Stimulated activated CD4-positive, alpha-beta T cell treated with anti-CD3 and anti-CD28 coated beads, Interleukin-12 subunit alpha, Interleukin-12 subunit beta, amount 100 ng/mL, for 48 hours (primary cell): Measurements from ENCODE around the gene BCKDK.
"Not testable (repeated sequence)": the region's sequence is repeated elsewhere in the genome, so short reads cannot be mapped to it uniquely, and the experiment has no call there.

ENCODE experiments used
- DNase-seq, 3 donors: peaks; one replicate each; pipeline ENCODE4 v3.0.0-alpha.2; 2020; ENCODE audit warnings: low read depth in 2 of 3, low spot score in 1 of 3

The BCKDK gene

DNA sequence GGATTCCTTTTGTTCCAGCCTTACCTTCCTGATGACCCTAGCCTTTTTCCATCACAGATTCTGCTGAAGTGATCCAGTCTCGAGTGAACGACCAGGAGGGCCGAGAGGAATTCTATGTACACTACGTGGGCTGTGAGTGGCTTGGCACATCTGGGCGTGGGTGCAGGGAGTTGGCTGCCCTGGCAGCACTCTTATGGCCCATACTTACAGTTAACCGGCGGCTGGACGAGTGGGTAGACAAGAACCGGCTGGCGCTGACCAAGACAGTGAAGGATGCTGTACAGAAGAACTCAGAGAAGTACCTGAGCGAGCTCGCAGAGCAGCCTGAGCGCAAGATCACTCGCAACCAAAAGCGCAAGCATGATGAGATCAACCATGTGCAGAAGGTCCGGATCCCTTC is 11.9 kb downstream of the BCKDK start:
- no peak for DNase-seq

DNA sequence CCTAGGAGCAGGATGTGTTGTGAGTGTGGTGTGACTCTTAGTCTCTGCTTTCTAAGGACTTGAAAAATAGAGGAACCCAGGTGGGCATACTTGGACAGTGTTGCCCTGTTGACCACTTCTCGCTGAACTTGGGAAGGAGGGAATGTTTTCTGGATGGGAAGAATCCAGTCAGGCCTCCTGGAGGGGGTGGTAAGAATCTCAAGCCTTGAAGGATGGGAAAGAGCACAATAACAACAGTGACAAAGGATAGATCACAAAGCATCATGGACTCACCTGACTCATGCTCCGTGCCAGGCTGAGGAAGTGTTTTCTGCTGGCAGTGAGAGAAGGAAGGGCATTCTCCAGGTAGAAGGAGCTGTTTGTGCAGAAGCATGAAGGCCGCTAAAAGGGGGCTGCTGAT is 17.7 kb downstream of the BCKDK start:
- DNase-seq, result no peak

DNA sequence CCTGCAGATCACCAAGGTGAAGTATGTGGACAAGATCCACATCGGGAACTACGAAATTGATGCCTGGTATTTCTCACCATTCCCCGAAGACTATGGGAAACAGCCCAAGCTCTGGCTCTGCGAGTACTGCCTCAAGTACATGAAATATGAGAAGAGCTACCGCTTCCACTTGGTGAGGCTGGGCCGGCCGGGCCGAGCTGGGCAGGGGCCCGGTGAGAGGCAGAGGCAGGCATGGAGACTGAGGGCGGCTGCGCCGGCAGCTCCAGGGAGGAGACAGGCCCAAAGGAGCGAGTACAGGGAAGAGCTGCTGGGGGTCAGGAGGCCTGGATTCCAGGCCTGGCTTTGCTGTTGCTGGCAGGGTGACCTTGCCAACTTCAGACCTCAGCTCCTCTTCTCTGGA is 19.0 kb downstream of the BCKDK start:
- DNase-seq, result no peak

DNA sequence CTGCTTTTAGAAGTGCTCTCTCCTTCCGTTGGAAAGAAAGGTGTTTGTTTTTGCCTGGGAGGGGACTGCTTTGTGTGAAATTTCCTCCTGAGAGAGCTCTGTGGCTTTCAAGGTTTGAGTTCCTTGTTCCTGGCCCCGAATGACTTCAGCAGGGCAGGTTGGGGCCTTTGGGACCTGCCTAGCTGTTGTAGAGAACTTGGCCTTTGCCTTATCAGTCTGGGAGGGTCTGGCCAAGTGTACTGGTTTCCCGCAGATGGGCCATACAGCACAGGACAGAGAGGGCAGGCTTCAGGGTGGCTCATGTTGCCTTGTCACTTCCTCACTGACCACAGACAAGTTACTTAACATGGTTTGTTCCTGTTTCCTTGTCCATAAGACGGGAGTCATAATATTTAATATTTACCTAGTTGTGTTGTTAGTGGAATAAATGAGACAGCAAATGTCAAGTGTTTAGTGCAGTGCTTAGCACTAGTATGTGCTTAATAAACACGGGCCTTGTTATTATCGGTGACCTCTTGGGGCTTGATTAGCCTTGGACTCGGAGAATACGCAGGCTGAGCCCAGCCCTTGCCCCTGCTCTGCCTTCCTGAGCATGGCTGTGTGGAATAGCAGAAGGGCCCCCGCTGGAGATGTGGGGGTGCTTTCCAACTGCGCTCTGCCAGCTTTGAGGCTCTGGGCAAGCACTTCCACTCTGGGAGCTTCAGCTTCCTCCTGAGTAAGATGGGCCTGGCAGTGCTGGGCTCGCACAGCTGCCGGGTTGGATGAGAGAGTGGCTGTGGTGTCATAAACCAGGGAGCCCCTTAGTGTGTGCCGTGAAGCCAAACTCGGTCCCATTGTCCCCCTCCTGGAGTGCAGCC is 20.8 kb downstream of the BCKDK start:
- no peak for DNase-seq

DNA sequence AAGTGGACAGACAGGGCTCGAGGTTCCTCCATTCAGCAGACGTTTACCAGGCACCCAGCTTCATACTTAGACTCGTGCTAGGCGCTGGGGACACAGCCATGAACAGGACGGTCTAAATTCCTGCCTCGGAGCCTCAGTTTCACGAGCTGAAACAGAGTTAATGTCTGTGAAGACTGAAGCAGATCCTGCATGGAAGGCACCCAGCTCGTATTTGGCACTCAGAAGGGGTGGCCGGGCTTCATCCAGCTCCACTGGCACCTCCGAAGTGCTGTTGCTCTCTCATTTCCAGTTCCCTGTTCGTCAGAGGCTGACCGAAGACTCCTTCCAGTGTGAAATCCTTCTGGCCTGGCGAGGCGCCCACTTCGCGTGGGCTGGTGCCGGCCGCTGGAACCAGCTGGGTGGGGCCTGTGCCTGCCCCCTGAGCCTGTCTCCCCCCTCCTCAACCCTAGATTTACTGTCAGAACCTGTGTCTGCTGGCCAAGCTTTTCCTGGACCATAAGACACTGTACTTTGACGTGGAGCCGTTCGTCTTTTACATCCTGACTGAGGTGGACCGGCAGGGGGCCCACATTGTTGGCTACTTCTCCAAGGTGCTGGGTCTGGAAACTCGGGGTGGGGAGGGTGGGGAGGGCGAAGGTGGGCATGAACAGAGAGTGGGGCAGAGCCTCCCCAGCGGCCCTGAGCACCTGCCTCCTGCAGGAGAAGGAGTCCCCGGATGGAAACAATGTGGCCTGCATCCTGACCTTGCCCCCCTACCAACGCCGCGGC is 21.6 kb downstream of the BCKDK start:
- no peak for DNase-seq

DNA sequence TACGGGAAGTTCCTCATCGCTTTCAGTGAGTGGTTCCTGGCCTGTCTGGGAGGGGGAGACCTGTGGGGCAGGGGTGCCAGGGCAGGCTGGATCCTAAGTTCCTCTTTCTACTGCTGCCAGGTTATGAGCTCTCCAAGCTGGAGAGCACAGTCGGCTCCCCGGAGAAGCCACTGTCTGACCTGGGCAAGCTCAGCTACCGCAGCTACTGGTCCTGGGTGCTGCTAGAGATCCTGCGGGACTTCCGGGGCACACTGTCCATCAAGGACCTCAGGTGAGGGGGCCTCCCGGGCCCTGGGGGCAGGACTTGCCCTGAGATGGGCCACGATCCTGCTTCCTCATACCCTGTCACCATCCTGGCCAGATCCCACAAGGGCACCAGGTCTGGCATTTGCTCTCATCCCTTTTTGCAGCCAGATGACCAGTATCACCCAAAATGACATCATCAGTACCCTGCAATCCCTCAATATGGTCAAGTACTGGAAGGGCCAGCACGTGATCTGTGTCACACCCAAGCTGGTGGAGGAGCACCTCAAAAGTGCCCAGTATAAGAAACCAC is 22.2 kb downstream of the BCKDK start:
- no peak for DNase-seq

DNA sequence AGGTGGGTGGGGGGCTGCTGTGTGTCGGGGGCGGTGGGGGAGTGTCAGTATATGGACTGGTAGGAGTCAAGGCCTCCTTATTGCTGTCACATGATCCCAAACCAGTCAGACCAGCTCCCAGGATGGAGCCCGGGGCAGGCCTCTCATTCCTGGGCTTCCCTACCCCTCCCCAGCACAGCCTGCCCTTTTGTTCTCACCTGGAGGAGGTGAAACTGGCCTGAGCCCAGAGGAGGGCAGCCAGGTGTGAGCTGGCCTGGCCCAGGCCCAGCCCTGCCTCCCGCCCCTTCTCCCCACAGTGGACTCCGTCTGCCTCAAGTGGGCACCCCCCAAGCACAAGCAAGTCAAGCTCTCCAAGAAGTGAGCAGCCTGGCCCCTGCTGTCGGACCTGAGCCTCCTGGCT is 22.7 kb downstream of the BCKDK start:
- no peak for DNase-seq

DNA sequence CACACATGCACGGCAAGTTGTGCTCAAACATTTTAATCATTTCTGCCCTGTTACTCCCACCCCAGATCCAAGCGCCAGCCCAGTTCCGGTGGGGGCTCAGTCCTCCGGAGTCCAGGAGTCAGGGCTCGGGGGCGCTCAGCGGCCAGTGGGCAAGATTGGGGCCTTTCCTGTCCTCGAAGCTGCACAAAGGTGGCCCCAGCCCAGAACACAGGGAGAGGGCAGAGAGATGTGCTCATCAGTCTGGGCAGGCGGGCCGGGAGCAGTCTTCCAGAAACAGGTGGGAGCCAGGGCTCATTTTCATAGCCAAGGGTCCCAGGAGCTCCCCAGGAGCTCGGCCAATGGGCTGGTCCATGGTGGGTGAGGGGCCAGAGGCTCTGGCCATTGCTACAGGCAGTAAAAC is 23.2 kb downstream of the BCKDK start:
- DNase-seq, result no peak

DNA sequence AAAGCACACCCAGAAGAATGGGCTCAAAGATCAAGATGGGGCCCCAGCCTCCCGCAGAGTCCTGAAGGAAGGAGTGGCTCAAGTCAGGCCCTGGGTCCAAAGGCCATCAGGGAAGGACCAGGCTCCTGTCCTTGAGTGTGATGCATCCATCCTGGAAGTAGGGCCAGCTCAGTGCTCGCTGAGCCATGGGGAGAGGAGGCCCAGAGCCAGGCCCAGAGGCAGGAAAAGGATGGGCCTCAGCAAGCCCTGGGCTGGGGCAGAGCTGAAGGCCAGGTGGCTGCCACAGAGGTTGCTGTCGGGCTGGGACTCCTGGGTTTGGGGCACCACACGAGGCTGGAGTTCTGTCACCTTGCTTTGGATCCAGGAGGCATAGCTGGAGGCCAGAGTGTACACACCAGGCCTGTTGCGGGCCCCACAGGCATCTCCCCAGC is 23.7 kb downstream of the BCKDK start:
- no peak for DNase-seq

DNA sequence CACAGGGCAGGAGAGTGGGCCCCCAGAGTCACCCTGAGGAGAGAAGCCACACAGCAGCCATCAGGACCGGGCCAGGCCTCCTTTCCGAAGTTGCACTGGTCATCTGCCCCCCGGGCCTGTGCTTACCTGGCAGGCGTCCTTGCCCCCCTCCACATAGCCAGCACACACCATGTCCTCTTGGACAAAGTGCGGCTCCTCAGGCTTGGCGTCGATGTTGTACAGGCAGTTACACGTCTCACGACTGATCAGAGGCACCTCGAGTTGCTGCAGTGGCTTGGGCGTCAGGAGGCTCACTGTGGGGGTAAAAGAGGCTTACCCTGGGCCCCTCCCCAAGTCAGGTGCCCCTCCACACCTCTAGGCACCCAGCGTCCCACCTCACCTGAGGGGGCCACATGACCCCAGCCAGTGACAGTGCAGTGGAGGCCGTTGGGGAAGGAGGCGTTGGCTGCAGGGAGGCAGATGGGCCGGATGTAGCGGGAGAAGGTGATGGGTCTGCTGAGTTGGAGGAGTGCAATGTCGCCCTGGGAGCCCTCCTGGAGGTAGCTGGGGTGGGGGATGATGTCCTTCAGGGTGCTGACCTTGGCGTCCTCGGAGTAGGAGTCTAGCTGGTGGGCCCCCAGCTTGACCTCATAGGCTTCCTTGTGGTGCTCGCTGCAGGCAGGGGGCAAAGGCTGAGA is 24.3 kb downstream of the BCKDK start:
- DNase-seq, result no peak

DNA sequence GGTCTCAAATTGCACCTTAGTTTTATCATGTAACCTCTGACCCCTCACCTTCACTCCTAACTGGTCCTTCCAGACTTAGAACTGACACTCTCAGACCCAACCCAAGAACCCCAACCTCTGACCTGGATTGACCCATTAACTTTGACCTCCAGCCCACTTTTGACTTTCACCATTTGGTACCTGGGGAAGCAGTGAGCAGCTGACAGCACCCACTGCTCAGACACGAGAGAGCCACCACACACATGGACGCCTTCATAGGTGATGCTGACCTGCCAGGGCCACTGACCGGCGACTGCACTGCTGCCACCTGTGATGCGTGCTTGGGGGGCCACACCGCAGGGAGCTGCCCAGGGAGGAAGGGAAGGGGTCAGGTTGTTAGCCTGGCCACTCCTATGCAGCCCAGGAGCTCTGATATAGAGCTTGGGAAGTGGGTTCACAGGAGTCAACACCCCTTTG is 24.9 kb downstream of the BCKDK start:
- no peak for DNase-seq

DNA sequence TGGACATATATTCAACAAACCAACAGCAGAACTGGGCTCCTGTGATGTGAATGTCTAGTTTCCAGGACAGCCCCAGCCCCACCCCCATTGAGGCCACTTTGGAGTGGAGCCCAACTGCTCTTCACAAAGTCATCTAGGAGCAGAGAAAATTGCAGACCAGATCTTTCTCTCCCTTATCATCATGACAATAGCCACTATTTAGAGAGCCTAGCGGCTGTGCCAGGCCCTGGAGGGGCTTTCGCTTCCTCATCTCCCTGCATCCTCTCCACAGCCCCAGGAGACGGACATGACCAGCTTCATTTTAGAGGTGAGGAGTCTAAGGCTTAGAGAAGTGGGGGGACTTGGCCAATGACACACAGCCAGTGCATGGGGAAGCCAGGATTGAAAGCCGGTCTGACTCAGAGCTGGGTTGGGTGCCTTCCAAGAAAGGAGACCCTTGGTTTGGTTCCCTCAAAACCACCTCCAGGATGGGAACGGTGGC is 25.9 kb downstream of the BCKDK start:
- no peak for DNase-seq

DNA sequence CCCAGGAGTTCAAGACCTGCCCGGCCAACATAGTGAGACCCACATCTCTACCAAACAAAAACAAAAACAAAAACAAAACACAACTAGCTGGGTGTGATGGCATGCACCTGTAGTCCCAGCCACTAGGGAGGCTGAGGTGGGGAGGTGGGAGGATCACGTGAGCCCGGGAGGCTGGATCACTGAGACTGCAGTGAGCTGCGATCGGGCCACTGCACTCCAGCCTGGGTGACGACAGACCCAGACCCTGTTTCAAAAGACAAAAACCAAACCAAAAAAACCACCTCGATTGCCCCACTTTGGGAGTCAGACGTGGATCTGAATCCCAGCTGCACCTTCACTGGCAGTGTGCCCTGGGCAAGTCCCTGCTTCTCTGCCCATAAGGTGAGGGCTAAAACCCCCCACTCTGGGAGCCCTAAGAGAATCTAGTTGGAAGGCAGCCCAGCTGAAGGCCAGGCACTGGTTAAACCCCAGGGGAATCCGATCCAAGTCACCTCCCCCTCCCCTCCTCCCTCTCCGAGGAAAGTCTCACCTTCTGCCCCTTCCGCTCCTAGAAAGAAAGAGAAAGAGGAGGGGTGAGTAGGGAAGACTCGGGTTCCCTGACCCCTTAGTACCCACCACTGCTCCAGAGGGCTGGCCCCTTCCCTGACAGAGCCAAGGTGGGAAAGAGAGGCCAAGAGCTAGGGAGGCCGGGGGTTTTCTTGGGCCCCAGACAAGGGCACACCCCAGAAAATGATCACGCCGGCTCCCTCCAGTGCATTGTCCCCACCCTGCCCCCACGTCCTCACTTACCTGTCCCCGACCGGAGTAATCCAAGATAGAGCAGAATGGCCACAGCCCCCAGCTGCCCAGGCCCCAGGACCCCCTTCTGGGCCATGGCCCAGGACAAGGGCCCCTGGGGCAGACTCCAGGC is 26.7 kb downstream of the BCKDK start:
- DNase-seq, result no peak

DNA sequence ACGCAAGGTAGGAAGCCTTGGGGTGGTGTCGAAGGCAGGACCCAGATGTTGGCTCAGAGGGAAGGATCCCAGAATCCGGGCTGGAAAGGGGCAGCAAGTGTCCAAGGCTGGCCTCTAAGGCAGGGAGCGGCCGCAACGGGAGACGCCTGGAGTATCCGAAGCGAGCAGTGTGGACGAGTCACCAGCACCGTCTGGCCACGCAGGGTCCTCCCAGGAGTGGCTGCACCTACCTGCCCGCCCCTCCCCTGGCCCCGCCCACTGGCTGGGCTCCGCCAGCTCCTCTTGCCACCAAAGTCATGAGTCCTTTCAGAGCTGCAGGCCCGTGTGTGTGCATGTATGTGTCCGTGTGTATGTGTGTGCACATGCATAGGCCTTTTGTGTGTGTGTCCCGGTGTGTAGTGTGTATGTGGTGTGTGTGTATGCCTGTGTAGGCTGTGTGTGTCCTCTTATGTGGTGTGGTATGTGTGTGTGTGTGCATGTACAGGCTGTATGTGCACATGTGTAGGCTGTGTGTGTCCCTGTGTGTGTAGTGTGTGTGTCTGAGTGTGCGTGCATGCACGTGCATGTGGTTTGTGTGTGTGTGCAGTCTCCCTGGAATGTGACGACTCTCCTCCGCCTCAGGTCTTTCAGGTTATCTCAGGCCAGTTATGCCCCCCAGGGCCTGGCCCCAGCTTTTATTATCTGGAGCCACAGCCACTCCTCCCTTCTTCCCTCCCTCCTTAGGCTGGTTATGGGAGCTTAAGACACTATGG is 27.5 kb downstream of the BCKDK start, which contains the start of gene PRSS8:
Gene PRSS8 (minus strand): TSS at position 193 of the 752 bp plus-strand sequence. CDS start 229 bp downstream, outside the sequence.
- no peak for DNase-seq

DNA sequence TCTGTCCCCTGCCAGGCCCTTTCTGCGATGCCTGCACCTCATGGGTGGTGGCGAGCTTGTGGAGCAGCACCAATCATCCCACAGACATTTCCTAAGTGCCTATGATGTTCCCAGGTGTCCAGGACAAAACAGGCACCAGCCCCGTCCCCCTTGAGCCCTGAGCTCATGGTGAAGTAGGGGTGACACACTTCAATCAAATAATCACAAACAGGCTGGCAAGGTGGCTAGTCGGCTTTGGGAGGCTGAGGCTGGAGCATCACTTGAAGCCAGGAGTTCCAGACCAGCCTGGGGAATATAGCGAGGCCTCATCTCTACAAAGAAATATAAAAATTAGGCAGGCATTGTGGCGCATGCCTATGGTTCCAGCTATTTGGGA is 28.1 kb downstream of the BCKDK start:
- no peak for DNase-seq

DNA sequence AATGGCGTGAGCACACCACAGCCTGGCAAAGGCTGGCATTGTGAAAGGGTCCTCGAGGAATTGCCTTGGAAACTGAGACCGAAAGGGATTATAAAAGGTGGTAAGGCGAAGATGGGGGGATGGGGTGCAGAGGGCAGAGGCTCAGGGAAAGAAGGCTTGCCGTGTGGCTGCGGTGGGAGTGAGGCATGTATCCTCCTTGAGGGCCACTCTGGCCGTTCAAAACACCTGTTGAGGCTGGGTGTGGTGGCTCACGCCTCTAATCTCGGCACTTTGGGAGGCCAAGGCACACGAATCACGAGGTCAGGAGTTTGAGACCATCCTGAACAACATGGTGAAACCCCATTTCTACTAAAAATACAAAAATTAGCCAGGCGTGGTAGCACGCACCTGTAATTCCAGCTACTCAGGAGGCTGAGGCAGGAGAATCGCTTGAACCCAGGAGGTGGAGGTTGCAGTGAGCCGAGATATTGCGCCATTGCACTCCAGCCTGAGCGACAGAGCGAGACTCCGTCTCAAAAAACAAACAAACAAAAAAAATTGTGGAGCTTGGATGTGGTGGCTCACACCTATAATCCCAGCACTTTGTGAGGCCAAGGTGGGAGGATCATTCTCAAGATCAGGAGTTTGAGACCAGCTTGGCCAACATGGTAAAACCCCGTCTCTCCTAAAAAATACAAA is 28.8 kb downstream of the BCKDK start:
- not testable (repeated sequence) for DNase-seq

DNA sequence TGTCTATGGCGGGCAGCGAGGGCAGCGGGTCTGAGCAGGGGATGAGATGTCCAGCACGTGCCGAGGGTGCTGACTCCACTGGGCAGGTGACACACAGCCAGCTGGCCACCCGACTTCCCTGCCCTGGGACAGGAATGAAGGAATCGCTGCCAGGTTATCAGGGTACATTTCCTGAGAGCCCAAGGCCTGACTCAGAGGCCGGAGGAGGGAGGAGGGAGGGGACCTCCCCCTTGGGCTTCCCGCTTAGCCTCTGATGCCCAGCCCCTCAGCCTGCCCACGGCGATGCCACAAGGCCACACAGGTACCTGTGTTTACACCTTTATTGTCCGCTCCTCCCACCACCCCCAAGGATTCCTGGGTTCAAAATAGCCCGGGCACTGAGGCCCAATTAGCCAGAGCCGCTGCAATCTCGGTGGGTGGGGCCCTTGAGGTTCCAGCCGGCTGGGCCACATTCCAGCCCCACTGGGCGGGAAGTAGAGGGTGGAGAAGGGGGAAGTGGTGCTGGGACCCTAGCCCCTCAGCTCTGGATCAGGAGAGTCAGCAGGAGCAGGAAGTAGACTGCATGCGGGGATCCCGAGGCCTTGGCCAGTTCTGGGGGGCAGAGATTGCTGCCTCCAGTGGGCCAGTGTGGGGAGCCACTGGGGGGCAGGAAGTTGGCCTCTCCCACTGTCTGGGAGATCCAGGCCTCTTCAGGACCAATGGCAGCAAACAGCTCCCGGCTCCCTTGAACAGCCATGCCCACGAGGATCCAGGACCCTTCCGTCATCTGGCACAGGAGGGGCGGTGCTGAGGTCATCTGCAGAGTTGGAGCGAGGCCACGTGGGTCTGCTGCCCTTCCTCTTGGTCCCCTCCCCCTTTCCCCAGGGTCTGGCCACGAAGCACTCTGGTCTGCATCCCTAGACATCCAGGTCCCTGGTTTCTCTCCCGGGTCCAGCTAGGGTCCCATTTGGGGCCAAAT is 30.7 kb downstream of the BCKDK start:
- DNase-seq, result no peak

DNA sequence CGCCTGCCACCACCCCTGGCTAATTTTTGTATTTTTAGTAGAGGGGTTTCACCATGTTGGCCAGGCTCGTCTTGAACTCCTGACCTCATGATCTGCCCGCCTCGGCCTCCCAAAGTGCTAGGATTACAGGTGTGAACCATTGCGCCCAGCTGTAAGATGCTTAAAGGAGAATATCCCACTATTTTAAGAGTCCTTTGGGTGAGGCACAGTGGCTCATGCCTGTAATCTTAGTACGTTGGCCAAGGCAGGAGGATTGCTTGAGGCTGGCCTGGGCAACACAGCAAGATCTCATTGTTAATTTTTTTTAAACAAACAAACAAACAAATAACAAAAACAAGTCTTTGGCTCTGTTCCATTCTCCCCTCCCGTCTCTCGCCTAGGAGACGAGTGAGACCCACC is 32.9 kb downstream of the BCKDK start:
- not testable (repeated sequence) for DNase-seq
